ENCODE measurements around the gene SAMD4A. TPM values are rescaled to one million over a fixed set of nuclear protein-coding genes. Genes with fewer than 3 reads are reported as not detected.

The SAMD4A gene
- polyA plus RNA-seq, 2 of the 4 experiments (the other 2 are of a cell fraction): 3.9 to 5.4 TPM

DNA sequence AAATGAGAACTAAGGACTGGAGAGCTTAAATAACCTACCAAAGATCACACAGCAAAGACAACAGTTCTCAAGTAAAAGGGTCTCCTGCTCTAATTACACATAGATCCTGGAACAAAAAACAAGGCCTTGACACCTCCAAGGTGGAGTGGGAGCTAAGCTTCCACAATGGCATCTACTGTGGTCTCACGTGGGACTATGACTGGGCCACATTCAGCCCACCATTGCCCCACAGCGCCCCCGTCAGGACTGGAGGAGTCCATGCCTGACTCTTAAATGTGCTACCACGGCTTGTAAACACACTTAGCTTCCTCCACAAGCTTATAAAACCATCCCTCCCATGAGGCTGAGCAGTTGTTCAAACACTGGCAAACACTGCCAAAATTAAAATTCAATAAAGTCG, 247.1 kb downstream of the SAMD4A start:
- TF ChIP-seq, protein P1, sequence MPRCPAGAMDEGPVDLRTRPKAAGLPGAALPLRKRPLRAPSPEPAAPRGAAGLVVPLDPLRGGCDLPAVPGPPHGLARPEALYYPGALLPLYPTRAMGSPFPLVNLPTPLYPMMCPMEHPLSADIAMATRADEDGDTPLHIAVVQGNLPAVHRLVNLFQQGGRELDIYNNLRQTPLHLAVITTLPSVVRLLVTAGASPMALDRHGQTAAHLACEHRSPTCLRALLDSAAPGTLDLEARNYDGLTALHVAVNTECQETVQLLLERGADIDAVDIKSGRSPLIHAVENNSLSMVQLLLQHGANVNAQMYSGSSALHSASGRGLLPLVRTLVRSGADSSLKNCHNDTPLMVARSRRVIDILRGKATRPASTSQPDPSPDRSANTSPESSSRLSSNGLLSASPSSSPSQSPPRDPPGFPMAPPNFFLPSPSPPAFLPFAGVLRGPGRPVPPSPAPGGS (IDR thresholded peaks at IDR 0.05): no peak
- TF ChIP-seq ZC3H11A (IDR thresholded peaks at IDR 0.05): no peak
- no peak for TF ChIP-seq KDM1A (IDR thresholded peaks at IDR 0.05; ENCODE audit: low read depth)
- TF ChIP-seq, protein P2, sequence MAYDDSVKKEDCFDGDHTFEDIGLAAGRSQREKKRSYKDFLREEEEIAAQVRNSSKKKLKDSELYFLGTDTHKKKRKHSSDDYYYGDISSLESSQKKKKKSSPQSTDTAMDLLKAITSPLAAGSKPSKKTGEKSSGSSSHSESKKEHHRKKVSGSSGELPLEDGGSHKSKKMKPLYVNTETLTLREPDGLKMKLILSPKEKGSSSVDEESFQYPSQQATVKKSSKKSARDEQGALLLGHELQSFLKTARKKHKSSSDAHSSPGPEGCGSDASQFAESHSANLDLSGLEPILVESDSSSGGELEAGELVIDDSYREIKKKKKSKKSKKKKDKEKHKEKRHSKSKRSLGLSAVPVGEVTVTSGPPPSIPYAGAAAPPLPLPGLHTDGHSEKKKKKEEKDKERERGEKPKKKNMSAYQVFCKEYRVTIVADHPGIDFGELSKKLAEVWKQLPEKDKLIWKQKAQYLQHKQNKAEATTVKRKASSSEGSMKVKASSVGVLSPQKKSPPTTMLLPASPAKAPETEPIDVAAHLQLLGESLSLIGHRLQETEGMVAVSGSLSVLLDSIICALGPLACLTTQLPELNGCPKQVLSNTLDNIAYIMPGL (CRISPR knock-in tag; IDR thresholded peaks at IDR 0.05; ENCODE audit: borderline replicate concordance): no peak
- TF ChIP-seq, protein P3, sequence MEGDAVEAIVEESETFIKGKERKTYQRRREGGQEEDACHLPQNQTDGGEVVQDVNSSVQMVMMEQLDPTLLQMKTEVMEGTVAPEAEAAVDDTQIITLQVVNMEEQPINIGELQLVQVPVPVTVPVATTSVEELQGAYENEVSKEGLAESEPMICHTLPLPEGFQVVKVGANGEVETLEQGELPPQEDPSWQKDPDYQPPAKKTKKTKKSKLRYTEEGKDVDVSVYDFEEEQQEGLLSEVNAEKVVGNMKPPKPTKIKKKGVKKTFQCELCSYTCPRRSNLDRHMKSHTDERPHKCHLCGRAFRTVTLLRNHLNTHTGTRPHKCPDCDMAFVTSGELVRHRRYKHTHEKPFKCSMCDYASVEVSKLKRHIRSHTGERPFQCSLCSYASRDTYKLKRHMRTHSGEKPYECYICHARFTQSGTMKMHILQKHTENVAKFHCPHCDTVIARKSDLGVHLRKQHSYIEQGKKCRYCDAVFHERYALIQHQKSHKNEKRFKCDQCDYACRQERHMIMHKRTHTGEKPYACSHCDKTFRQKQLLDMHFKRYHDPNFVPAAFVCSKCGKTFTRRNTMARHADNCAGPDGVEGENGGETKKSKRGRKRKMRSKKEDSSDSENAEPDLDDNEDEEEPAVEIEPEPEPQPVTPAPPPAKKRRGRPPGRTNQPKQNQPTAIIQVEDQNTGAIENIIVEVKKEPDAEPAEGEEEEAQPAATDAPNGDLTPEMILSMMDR (IDR thresholded peaks at IDR 0.05): 0 out of 3 replicates have a peak, but pooled peaks have one; percentile 19
- TF ChIP-seq POLR2A (IDR thresholded peaks at IDR 0.05; ENCODE audit: low read length): no peak
- no peak for TF ChIP-seq TFCP2L1 (CRISPR knock-in tag; IDR thresholded peaks at IDR 0.05)
- no peak for TF ChIP-seq FOSB (CRISPR knock-in tag; IDR thresholded peaks at IDR 0.05)
- no peak for TF ChIP-seq JUNB (IDR thresholded peaks at IDR 0.05)
- ATAC-seq: peak; percentile 48 to 78; a peak in 3 of 6 replicates
- WGBS (ENCODE audit: missing lambda C conversion rate): 33% methylated on average over 5 of the region's 5 CpGs
- no peak overlapping the region for H3K4me3 ChIP-seq
- H3K27ac ChIP-seq: no peak overlapping the region
- no peaks in the 10 kb centered on the region for H3K4me1 ChIP-seq
- ChIA-PET POLR2A (interaction anchor here (0.6 kb wide), 1 partner anchor 449 kb away, joined by 10 read pairs; no protein-coding TSS in a partner anchor), CTCF (interaction anchor here (1.0 to 10.9 kb wide), 8 partner anchors 8 to 250 kb away, joined by 3 to 98 read pairs (median 6); no protein-coding TSS in a partner anchor)
- no peak overlapping the region for H3K4me2 ChIP-seq
- no peaks in the 10 kb centered on the region for H3K9me3 ChIP-seq
- DNase-seq (ENCODE audit: low read depth in 1 of 2, low spot score in 1 of 2): peak in 1 of 2 experiments; percentile 73
- no peak for FAIRE-seq

DNA sequence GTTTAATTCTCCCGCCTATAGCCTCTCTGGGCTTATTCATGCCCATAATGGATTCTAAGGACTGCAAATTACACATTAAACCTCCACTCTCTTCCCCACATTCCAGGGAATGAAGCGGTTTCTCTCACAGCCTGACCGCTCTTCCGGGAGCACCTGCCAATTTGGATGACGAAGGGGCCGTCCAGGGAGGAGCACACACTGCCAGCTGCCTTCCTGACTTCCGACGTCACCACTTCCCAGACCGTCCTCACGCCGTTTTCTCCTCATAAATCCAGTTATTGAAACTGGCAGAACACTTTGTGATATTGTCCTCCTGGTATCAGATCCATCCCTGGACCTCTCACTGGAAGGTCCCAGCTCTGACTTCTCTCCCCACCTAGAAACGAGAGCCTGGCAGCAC, 248.1 kb downstream of the SAMD4A start:
- 78% methylated on average over 12 of the region's 12 CpGs for WGBS (ENCODE audit: missing lambda C conversion rate)
- CTCF ChIA-PET: interaction anchor here (0.6 to 10.9 kb wide), 3 partner anchors 9 to 251 kb away, joined by 3 to 98 read pairs (median 5); no protein-coding TSS in a partner anchor
- POLR2A ChIA-PET: no interaction called here
- Histone ChIP-seq H3K4me1 (no peaks in the 10 kb centered on the region), H3K9me3 (no peaks in the 10 kb centered on the region), H3K27ac (no peak overlapping the region), H3K4me3 (no peak overlapping the region), H3K4me2 (no peak overlapping the region)
- ATAC-seq (no peak), FAIRE-seq (no peak), DNase-seq (ENCODE audit: low read depth in 1 of 2, low spot score in 1 of 2) (no peak)
- TF ChIP-seq ZC3H11A (IDR thresholded peaks at IDR 0.05) (no peak), CBX8 (IDR thresholded peaks at IDR 0.05) (no peak), KDM1A (IDR thresholded peaks at IDR 0.05; ENCODE audit: low read depth) (no peak), JUN (IDR thresholded peaks at IDR 0.05) (no peak), ZSCAN20 (CRISPR knock-in tag; IDR thresholded peaks at IDR 0.05) (no peak), NFE2L2 (conservative IDR thresholded peaks at IDR 0.05; ENCODE audit: low read length) (no peak), CHD2 (IDR thresholded peaks at IDR 0.05; ENCODE audit: low read length, partially characterized antibody) (no peak), SMC3 (IDR thresholded peaks at IDR 0.05) (no peak), HOXA7 (CRISPR knock-in tag; IDR thresholded peaks at IDR 0.05) (no peak), EHF (CRISPR knock-in tag; IDR thresholded peaks at IDR 0.05) (no peak), HOXB5 (CRISPR knock-in tag; IDR thresholded peaks at IDR 0.05) (no peak), GATA3 (IDR thresholded peaks at IDR 0.05; ENCODE audit: borderline replicate concordance) (no peak), MAZ (IDR thresholded peaks at IDR 0.05; ENCODE audit: borderline replicate concordance, low read depth, low read length) (no peak)
- TF ChIP-seq, protein P4, sequence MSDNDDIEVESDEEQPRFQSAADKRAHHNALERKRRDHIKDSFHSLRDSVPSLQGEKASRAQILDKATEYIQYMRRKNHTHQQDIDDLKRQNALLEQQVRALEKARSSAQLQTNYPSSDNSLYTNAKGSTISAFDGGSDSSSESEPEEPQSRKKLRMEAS (IDR thresholded peaks at IDR 0.05): no peak
- TF ChIP-seq, protein P5, sequence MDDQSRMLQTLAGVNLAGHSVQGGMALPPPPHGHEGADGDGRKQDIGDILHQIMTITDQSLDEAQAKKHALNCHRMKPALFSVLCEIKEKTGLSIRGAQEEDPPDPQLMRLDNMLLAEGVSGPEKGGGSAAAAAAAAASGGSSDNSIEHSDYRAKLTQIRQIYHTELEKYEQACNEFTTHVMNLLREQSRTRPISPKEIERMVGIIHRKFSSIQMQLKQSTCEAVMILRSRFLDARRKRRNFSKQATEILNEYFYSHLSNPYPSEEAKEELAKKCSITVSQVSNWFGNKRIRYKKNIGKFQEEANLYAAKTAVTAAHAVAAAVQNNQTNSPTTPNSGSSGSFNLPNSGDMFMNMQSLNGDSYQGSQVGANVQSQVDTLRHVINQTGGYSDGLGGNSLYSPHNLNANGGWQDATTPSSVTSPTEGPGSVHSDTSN (IDR thresholded peaks at IDR 0.05): no peak
- TF ChIP-seq, protein P6, sequence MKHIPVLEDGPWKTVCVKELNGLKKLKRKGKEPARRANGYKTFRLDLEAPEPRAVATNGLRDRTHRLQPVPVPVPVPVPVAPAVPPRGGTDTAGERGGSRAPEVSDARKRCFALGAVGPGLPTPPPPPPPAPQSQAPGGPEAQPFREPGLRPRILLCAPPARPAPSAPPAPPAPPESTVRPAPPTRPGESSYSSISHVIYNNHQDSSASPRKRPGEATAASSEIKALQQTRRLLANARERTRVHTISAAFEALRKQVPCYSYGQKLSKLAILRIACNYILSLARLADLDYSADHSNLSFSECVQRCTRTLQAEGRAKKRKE (CRISPR knock-in tag; IDR thresholded peaks at IDR 0.05; ENCODE audit: low read depth): no peak

All from A549 (cell line).